NCI-H2081 (cell line): ENCODE data around the gene MRM3.
A peak's percentile ranks its signal among the peaks of the same experiment; 100 is the strongest.
"Not testable (repeated sequence)": the region's sequence is repeated elsewhere in the genome, so short reads cannot be mapped to it uniquely, and the experiment has no call there.

Source experiments
- DNase-seq, 2 experiments: peaks; one replicate each; lab custom pipeline; 2025; lab: John Stamatoyannopoulos, UW

The MRM3 gene

GRCh38 chr17:781805-782731 lies at the start of gene MRM3, which contains the start of gene GLOD4:
Gene MRM3 (plus strand): TSS chr17:782353. CDS start chr17:782379, 26 bp downstream.
Gene GLOD4 (minus strand): TSS chr17:782280. CDS start chr17:782255, 25 bp downstream.
- DNase-seq, result peak; percentile 67 to 84

- DNase-seq, result peak in 1 of 2 experiments; percentile 21
Observed at GRCh38 chr17:732902-733720, 49.0 kb upstream of the MRM3 start.

GRCh38 chr17:733743-734142 lies 48.4 kb upstream of the MRM3 start:
- DNase-seq, result peak in 1 of 2 experiments; percentile 30

- DNase-seq, result no peak
Observed at GRCh38 chr17:737561-738113, 44.5 kb upstream of the MRM3 start.

GRCh38 chr17:740240-741017 lies 41.7 kb upstream of the MRM3 start:
- DNase-seq, result no peak

- DNase-seq, result no peak
Observed at GRCh38 chr17:742147-742793, 39.9 kb upstream of the MRM3 start.

- no peak for DNase-seq
Observed at GRCh38 chr17:743139-743538, 39.0 kb upstream of the MRM3 start.

GRCh38 chr17:744937-745336 lies 37.2 kb upstream of the MRM3 start:
- no peak for DNase-seq

- DNase-seq, result no peak
Observed at GRCh38 chr17:745406-745805, 36.7 kb upstream of the MRM3 start.

- DNase-seq, result no peak
Observed at GRCh38 chr17:746181-746580, 36.0 kb upstream of the MRM3 start.

GRCh38 chr17:746783-747629 lies 35.1 kb upstream of the MRM3 start:
- no peak for DNase-seq

- DNase-seq, result not testable (repeated sequence)
Observed at GRCh38 chr17:748604-749003, 33.5 kb upstream of the MRM3 start.

- DNase-seq, result not testable (repeated sequence)
Observed at GRCh38 chr17:749359-749758, 32.8 kb upstream of the MRM3 start.

- no peak for DNase-seq
Observed at GRCh38 chr17:750431-751037, 31.6 kb upstream of the MRM3 start.

- peak in 1 of 2 experiments; percentile 11 for DNase-seq
Observed at GRCh38 chr17:751269-752001, 30.7 kb upstream of the MRM3 start.

- peak; percentile 85 for DNase-seq
Observed at GRCh38 chr17:752002-752619, 30.0 kb upstream of the MRM3 start, which contains the start of gene GEMIN4. Gene GEMIN4 (minus strand): TSS chr17:752264. CDS start chr17:752142, 122 bp downstream.

GRCh38 chr17:752620-753219 lies 29.4 kb upstream of the MRM3 start:
- peak in 1 of 2 experiments; percentile 8 for DNase-seq

GRCh38 chr17:753418-753817 lies 28.7 kb upstream of the MRM3 start:
- no peak for DNase-seq
